Measurements from ENCODE around the gene CYP27C1.

GRCh38 chr2:127134833-127135830 is 85.0 kb downstream of the CYP27C1 start:
- TF ChIP-seq CTCF (IDR thresholded peaks at IDR 0.05), result no peak
- no peak for TF ChIP-seq POLR2AphosphoS5 (IDR thresholded peaks at IDR 0.05)
- TF ChIP-seq POLR2A (IDR thresholded peaks at IDR 0.05), result no peak
